Measurements from ENCODE around the gene RTN4RL1. TPM values are rescaled to one million over a fixed set of nuclear protein-coding genes. Genes with fewer than 3 reads are reported as not detected.

The RTN4RL1 gene
- total RNA-seq, 2 experiments from 2014 or later = 1.3 to 1.5 TPM

DNA sequence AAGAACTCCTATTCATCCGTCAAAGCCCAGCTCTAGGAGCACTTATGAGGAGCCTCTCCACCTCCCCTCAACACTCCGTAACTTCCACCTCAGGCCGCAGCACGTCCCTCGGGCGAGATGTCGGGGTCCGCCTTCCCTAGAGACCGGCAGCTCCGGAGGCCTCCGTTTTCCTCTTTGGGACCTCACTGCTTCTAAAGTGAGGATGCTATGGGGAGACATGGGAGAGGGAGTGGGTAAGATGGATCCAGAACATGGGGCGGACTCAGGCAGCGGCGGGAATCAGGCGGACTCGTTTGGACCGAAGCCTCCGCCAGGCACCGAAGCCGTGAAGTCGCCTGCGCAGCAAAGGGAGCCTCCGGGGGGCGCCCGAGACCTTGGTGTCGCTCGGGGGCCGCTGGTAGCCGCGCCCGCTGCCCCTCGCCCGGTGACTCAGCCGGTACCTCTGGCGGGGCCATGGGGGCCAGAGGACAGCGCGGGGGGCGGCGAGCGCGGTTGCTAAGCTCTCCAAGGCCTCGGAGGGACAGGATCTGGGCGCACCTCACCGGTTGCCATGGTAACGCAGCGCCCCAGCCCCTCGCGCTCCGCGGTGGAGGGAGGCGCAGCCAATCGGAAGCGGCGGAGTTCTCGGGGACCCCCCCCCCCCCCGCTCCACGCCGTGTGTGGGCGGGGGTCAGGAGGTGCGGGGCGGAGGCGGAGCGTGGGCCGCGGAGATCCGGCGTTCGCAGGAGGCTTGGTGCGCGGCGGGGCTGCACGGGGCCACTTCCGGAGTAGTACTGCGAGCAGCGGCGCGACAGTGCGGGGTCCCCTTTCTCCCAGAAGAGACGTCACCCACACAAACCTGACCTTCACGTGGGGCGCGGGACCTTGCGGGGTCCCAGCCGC, 28.5 kb upstream of the RTN4RL1 start:
- POLR2A ChIA-PET = interaction anchor here (0.7 to 0.8 kb wide), 2 partner anchors 210 to 338 kb away, joined by 5 to 6 read pairs; no protein-coding TSS in a partner anchor
- CTCF ChIA-PET = interaction anchor here (0.5 to 7.4 kb wide), 23 partner anchors 9 to 838 kb away, joined by 3 to 115 read pairs (median 5); partner anchors contain the start of genes OVCA2 and TSR1

GRCh38 chr17:2051933-2052559, 26.9 kb upstream of the RTN4RL1 start:
- POLR2A ChIA-PET = no interaction called here

DNA sequence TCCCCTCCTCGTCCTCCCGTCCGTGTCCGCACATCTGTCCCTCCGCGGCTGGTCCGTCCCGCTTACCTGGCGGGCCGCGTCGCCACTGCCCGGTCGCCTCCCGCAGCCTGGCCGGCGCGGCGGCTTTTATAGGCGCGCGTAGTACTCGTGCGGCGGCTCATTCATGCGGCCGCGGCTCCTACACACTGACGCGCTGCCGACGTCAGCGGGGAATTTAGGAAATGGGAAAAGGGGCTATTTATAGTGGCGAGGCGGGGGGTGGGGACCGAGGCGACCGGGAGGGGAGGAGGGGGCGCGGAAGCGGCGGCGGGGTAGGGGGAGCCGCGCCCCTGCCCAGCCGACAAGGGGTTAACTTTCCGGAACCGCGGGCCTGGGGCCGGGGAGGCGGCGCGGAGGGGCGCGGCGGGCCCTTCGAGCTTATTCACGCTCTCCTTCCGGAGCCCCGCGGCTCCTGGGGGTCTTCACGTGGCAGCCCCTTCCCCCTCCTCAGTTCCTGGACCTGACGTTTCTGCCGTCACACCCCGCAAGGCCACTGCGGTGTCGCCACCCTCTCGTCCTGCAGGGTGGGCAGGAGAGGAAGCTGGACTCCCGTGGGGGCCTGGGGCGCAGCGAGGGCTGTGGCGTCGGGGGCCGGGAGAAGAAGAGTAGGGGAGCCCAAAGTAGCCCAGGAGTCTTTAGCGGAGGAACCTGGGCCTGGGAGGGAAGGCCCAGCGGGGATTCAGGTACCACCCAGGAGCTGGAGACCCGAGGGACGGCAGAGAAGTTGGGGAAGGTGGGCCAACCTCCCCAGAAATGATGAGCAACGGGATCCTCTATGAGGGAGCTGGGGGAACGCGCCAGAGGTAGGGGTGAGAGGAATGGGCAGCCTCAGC, 26.2 kb upstream of the RTN4RL1 start:
- ChIA-PET CTCF (interaction anchor here (0.6 to 1.8 kb wide), 11 partner anchors 13 to 302 kb away, joined by 3 to 9 read pairs (median 4); partner anchors contain the start of gene TSR1), POLR2A (no interaction called here)

More at GRCh38 chr17:2051933-2052559, 26.9 kb upstream of the RTN4RL1 start:
- CTCF ChIA-PET = interaction anchor here (0.6 to 1.8 kb wide), 11 partner anchors 12 to 301 kb away, joined by 3 to 9 read pairs (median 4); partner anchors contain the start of gene TSR1

DNA sequence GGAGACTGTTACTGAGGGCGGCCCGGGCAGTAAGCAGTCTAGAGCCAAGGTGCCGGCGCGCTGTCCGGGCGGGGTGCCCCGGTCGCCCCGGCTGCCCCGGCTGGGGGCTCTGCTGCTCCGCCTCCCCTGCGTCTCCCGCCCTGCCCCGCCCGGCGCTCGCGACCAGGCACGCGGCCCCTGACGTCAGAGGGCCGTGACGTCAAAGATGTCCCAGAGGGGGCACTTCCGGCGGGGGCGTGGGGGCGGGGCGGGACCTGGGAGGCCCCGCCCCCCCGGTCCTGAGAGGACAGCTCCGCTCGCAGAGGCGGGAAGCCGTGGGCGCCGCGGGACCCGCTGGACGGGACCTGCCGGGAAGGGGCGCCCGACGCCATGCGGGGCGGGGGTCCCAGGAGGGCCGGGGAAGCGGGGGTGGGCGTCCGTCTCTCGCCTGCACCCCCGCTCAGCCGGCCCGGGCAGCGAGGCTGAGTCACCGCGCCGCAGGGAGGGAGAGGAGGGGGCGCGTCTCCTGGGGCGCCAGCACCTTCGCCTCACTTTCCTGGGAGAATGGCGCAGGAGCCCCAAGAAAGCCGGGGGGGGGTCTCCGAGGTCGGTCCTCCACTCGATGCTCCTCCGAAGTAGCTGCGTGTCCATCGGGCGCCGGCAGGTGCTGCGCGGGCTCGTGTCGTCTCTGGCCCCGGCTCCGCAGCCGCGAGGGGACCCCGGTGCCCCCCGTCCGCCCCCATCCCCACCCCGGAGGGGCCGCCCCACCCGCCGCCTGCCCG, 25.3 kb upstream of the RTN4RL1 start:
- CTCF ChIA-PET = interaction anchor here (1.0 to 1.8 kb wide), 6 partner anchors 14 to 286 kb away, joined by 3 to 9 read pairs (median 4); partner anchors contain the start of gene TSR1
- POLR2A ChIA-PET = interaction anchor here (0.7 kb wide), 1 partner anchor 22 kb away, joined by 3 read pairs; no protein-coding TSS in a partner anchor

GRCh38 chr17:2049333-2050299, 24.5 kb upstream of the RTN4RL1 start:
- POLR2A ChIA-PET = interaction anchor here (0.7 kb wide), 1 partner anchor 21 kb away, joined by 3 read pairs; no protein-coding TSS in a partner anchor

DNA sequence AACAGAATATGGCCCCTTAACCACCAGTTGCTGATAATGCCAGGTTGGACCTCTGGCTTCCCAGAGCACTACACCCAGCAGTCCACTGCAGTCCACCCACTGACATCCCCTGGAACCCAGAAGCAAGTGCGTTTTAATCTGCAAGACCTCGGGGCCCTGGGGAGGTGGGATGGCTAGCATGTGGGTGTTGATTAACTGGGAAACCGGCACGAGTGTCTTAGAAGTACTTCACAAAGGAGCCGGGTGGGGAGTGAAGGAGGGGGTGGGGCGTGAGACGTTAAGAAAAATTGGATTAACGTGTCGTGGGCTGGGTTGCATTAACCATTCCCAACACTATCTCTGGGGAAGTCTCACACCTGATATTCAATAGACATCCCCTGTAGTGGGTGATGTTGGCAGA, 23.7 kb upstream of the RTN4RL1 start:
- CTCF ChIA-PET = interaction anchor here (1.7 kb wide), 1 partner anchor 12 kb away, joined by 3 read pairs; no protein-coding TSS in a partner anchor

More at GRCh38 chr17:2049333-2050299, 24.5 kb upstream of the RTN4RL1 start:
- CTCF ChIA-PET = interaction anchor here (1.7 kb wide), 1 partner anchor 13 kb away, joined by 3 read pairs; no protein-coding TSS in a partner anchor

DNA sequence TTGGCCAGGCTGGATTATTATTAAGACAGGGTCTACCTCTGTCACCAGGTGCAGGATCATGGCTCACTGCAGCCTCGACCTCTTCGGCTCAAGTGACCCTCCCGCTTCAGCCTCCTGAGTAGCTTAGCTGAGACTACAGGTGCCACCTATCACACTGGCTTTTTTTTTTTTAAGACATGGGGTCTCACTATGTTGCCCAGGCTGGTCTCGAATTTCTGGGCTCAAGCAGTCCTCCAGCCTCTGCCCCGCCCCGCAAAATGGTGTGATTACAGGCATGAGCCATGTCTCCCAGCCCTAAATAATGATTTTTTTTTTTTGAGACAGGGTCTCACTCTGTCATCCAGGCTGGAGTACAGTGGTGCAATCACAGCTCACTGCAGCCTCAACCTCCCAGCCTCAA, 22.5 kb upstream of the RTN4RL1 start:
- CTCF ChIA-PET = interaction anchor here (0.7 kb wide), 1 partner anchor 235 kb away, joined by 4 read pairs; no protein-coding TSS in a partner anchor
- POLR2A ChIA-PET = interaction anchor here (0.7 kb wide), 1 partner anchor 202 kb away, joined by 3 read pairs; no protein-coding TSS in a partner anchor

More for the DNA sequence above, 23.7 kb upstream of the RTN4RL1 start:
- POLR2A ChIA-PET = no interaction called here

DNA sequence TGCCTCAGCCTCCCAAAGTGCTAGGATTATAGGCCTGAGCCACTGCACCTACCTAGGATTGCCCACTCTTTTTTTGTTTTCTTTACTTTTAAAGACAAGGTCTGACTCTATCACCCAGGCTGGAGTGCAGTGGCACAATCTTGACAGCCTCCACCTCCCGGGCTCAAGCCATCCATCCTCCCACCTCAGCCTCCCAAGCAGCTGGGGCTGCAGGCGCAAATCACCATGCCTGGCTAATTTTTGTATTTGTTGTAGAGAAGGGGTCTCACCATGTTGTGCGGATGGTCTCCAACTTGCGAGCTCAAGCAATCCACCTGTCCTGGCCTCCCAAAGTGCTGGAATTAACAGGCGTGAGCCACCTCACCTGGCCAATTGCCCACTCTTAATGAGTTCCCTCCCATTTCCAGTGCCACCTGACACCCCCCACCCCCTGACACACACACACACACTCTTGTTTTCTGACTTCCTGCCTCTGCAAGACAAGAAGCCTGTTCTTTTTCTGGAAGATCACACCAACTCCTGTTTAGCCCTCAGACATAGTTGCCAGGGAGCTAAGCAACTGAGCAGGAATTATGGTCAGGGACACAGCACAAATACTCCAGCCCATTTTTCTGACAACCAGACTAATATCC, 19.2 kb upstream of the RTN4RL1 start:
- ChIA-PET POLR2A (no interaction called here), CTCF (interaction anchor here (0.6 to 1.1 kb wide), 4 partner anchors 9 to 242 kb away, joined by 3 to 6 read pairs (median 4); no protein-coding TSS in a partner anchor)

DNA sequence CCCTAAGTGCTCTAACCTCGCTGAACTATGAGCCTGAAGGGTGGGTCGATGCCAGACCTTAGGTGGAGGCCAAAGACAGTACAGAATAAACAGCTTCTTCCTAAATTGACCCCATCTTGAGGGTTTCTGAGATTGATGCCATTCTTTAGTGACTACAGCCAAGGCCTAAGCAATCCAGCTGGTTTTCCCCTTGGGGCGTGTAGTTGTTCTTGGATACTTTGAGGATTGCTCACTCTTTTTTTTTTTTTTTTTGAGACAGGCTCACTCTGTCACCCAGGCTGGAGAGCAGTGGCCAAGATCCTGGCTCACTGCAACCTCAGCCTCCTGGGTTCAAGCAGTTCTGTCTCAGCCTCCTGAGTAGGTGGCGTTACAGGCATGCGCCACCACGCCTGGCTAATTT, 18.7 kb upstream of the RTN4RL1 start:
- ChIA-PET POLR2A (no interaction called here), CTCF (interaction anchor here (0.7 to 1.5 kb wide), 3 partner anchors 11 to 43 kb away, joined by 3 to 4 read pairs (median 3); no protein-coding TSS in a partner anchor)

DNA sequence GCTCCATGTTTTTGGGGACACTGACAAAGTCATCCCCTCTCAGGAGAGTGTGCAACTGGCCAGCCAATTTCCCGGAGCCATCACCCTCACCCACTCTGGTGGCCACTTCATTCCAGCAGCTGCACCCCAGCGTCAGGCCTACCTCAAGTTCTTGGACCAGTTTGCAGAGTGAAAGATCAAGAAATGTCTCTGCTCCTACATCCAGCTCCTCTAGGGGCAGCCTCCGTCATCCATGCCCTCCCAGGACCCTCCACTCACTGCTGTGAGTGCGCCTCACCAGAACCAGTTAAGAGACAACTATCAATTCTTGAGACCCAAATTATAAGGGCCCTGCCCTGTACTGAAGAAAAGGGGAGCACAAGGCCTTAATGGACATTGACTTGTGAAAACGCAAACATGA, 17.8 kb upstream of the RTN4RL1 start:
- CTCF ChIA-PET = interaction anchor here (0.7 to 1.5 kb wide), 2 partner anchors 11 to 12 kb away, joined by 3 read pairs; no protein-coding TSS in a partner anchor

DNA sequence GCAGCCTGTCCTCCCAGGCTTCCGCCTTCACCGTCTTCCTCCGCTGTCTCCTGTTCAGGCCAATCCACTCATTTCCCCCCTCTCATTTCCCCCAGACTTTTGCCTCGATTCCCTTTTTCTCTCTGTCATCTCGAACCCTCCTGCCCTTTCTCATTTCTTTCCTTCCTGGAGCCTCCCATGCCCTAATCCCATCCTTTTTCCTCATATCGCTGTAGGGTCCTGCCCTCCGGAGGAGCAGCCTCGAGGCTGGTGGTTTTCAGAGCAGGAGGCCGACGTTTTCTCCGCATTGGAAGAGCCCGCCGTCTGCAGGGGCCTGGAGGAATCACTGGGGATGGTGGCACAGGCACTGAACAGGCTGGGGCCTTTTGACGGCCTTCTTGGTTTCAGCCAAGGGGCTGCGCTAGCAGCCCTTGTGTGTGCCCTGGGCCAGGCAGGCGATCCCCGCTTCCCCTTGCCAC, 17.3 kb upstream of the RTN4RL1 start:
- POLR2A ChIA-PET = no interaction called here
- CTCF ChIA-PET = interaction anchor here (1.5 kb wide), 1 partner anchor 10 kb away, joined by 3 read pairs; no protein-coding TSS in a partner anchor

More for the DNA sequence above, 17.8 kb upstream of the RTN4RL1 start:
- POLR2A ChIA-PET = no interaction called here

DNA sequence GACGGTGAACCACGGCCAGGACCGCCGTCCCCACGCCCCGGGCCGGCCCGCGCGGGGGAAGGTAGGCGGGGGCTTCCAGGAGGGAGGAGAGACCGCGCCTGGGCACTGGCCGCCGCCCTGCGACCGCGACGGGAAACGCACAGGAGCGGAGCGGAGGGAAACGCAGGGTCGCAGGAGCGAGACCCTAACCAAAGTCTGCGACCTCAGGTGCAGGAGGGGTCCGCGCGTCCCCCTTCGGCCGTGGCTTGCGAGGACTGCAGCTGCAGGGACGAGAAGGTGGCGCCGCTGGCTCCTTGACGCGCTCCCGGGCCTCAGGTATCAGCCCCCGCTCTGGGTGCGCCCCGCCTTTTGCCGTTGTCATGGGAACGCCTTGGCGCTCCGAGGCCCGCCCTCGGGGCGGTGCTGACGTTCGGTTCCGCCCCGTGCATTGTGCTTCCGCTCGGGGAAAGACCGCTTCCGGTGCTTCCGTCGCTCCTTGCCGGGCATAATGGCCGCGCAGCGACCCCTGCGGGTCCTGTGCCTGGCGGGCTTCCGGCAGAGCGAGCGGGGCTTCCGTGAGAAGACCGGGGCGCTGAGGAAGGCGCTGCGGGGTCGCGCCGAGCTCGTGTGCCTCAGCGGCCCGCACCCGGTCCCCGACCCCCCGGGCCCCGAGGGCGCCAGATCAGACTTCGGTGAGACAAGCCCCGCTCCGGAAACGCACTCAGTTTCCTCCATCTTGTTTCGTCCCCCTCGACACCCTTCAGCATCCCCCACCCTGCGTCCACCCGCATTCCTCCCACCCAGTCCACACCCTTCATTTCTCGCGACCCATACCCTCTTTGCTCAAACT, 16.6 kb upstream of the RTN4RL1 start, which contains the start of gene OVCA2:
Gene OVCA2 (plus strand): TSS at position 462 of the 829 bp plus-strand sequence. CDS start 26 bp downstream, at position 488.
- POLR2A ChIA-PET = no interaction called here
- CTCF ChIA-PET = interaction anchor here (1.0 kb wide), 1 partner anchor 13 kb away, joined by 6 read pairs; the partner anchor contains the start of gene HIC1

DNA sequence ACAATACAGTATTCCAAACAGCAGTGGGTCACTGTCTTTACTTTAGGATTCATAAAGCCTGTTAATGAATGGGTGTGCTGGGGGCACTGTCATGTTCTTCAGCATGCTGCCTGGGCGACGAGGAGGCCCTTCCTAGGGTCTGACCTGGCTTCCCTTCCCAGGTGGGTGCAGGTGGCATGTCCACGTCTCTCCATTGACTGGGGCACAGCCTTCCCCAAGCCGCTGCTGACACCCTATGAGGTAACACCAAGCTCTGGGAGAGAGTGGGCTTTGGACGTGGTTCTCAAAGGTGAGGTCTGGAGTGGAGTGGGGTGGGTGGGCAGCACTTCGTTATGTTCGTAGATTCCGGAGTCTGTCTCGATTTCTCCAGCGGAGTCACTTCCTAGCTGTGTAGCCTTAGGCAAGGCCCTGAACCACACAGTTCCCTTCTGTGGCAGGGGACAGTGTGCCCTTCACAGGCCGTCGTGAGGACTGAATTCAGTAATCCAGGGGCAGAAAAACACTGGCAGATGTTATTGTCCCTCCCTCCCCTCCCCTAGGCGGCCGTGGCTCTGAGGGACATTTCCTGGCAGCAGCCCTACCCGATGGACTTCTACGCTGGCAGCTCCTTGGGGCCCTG, 15.9 kb upstream of the RTN4RL1 start:
- CTCF ChIA-PET = interaction anchor here (1.0 kb wide), 1 partner anchor 14 kb away, joined by 6 read pairs; the partner anchor contains the start of gene HIC1
- POLR2A ChIA-PET = no interaction called here

GRCh38 chr17:2040219-2040827, 15.2 kb upstream of the RTN4RL1 start:
- CTCF ChIA-PET = no interaction called here
- POLR2A ChIA-PET = no interaction called here
